GM12878 (cell line): ENCODE measurements around the gene CLDN10. TPM values are rescaled to one million over a fixed set of nuclear protein-coding genes. Genes with fewer than 3 reads are reported as not detected.

Experiments
- ATAC-seq: fragments of 200-7000 bp; cut with Tn5 transposase; 3 replicates; pipeline ENCODE4 v1.9.1; 2020; ENCODE audit warnings: mild to moderate bottlenecking, moderate library complexity
- BruUV-seq: library from RNA; stranded (reverse); fragments of 400-500 nt; replicated peaks from 2 replicates; lab custom pipeline; 2021; lab: Mats Ljungman, UMichigan
- CTCF ChIA-PET: fragments of 300-600 bp; sonication (Branson Sonifier 250); formaldehyde crosslinking; extraction: SDS; loops from one replicate; lab custom pipeline; 2021; ENCODE audit warnings: inconsistent platforms; lab: Yijun Ruan, JAX
- POLR2A ChIA-PET: fragments of 350-600 bp; formaldehyde crosslinking; extraction: SDS; loops from one replicate; lab custom pipeline; 2021; ENCODE audit warnings: inconsistent platforms; lab: Charles Lee
- RAD21 ChIA-PET: fragments of 300-600 bp; sonication (Branson Sonifier 250); formaldehyde crosslinking; loops from one replicate; lab custom pipeline; 2023; ENCODE audit warnings: antibody characterized with exemption; ENCODE audit not compliant: unreplicated experiment; lab: Charles Lee
- SMC1A ChIA-PET: fragments of 300-600 bp; sonication (Branson Sonifier 250); formaldehyde crosslinking; loops from one replicate; lab custom pipeline; 2023; ENCODE audit not compliant: unreplicated experiment, uncharacterized antibody; lab: Charles Lee
- DNase-seq: peaks from one replicate; pipeline ENCODE4 v3.0.0-alpha.2; 2011; ENCODE audit warnings: low read depth, low spot score
- FAIRE-seq: peaks from 3 replicates; lab custom pipeline; 2011; peaks lifted over from hg19 to GRCh38; lab: Jason Lieb, UNC
- H2AFZ ChIP-seq: 2 replicates; pipeline ENCODE4 v1.6.0; 2011; ENCODE audit warnings: low read depth, low read length, control low read depth; ENCODE audit not compliant: control insufficient read depth
- H3K27ac ChIP-seq: 2 replicates; pipeline ENCODE4 v1.5.1; 2011; ENCODE audit warnings: control low read depth; ENCODE audit not compliant: control insufficient read depth, insufficient read depth
- H3K27me3 ChIP-seq, 2 experiments: replicated peaks in 1 of 2; 2 replicates each; pipeline versions ENCODE4 v1.6.0 to v1.6.1; 2011; ENCODE audit warnings: low read length in 1 of 2; ENCODE audit not compliant: control insufficient read depth in 2 of 2, insufficient read depth in 2 of 2
- H3K36me3 ChIP-seq, 2 experiments: 2 replicates each; pipeline ENCODE4 v1.5.1; 2011; ENCODE audit warnings: low read length in 1 of 2; ENCODE audit not compliant: control insufficient read depth in 2 of 2, insufficient read depth in 2 of 2
- H3K4me1 ChIP-seq: 2 replicates; pipeline ENCODE4 v1.6.1; 2011; ENCODE audit warnings: mild to moderate bottlenecking, low read length, moderate library complexity, mixed read lengths; ENCODE audit not compliant: control insufficient read depth, insufficient read depth
- H3K4me2 ChIP-seq: 2 replicates; pipeline ENCODE4 v1.6.0; 2011; ENCODE audit warnings: control low read depth; ENCODE audit not compliant: control insufficient read depth, insufficient read depth
- H3K4me3 ChIP-seq: fragments of 200-600 bp; sonication (generic); 2 replicates; pipeline ENCODE4 v1.5.1; 2016
- H3K79me2 ChIP-seq: 2 replicates; pipeline ENCODE4 v1.6.0; 2011; ENCODE audit warnings: low read length; ENCODE audit not compliant: control insufficient read depth, insufficient read depth
- H3K9ac ChIP-seq: 2 replicates; pipeline ENCODE4 v1.8.0; 2011; ENCODE audit warnings: low read length, control low read depth, mixed read lengths; ENCODE audit not compliant: control insufficient read depth, insufficient read depth
- H3K9me3 ChIP-seq: replicated peaks from 3 replicates; pipeline ENCODE4 v1.5.1; 2011; ENCODE audit warnings: mild to moderate bottlenecking, low read length; ENCODE audit not compliant: control insufficient read depth, insufficient read depth
- H4K20me1 ChIP-seq: 2 replicates; pipeline ENCODE4 v1.6.0; 2011; ENCODE audit not compliant: control insufficient read depth, insufficient read depth
- BRCA1 ChIP-seq: IDR thresholded peaks from 2 replicates; pipeline ENCODE4 v1.6.1; 2011; ENCODE audit warnings: low read depth, low read length, improper control_type of control experiment
- CTCF ChIP-seq, 3 experiments: IDR thresholded peaks in 2 of 3; conservative IDR thresholded peaks in 1 of 3; 2 replicates each; pipeline ENCODE4 v1.5.1; 2011; ENCODE audit warnings: low read depth in 3 of 3, low read length in 3 of 3, mild to moderate bottlenecking in 3 of 3, control low read depth in 2 of 3, moderate library complexity in 2 of 3, inconsistent platforms in 1 of 3, mixed read lengths in 1 of 3; ENCODE audit not compliant: control insufficient read depth in 2 of 3, insufficient read depth in 1 of 3; ENCODE audit errors: extremely low read depth in 1 of 3
- IRF5 ChIP-seq: fragments of 450-650 bp; IDR thresholded peaks from 2 replicates; pipeline ENCODE4 v1.6.1; 2017; ENCODE audit warnings: borderline replicate concordance
- NRF1 ChIP-seq: conservative IDR thresholded peaks from 2 replicates; pipeline ENCODE4 v1.6.1; 2011; ENCODE audit warnings: mild to moderate bottlenecking, low read depth, low read length, improper control_type of control experiment
- RB1 ChIP-seq: fragments of 450-650 bp; formaldehyde crosslinking; IDR thresholded peaks from 2 replicates; pipeline ENCODE4 v1.6.1; 2017; ENCODE audit warnings: mild to moderate bottlenecking, borderline replicate concordance
- RUNX3 ChIP-seq: IDR thresholded peaks from 2 replicates; pipeline ENCODE4 v1.6.1; 2012; ENCODE audit warnings: low read length, inconsistent platforms
- SMAD1 ChIP-seq: fragments of 450-650 bp; IDR thresholded peaks from 2 replicates; pipeline ENCODE4 v1.6.1; 2018; ENCODE audit warnings: mild to moderate bottlenecking, low read depth; ENCODE audit not compliant: partially characterized antibody
- STAT3 ChIP-seq: IDR thresholded peaks from 2 replicates; pipeline ENCODE4 v1.6.1; 2011; ENCODE audit warnings: low read depth, low read length, improper control_type of control experiment
- TARDBP ChIP-seq: IDR thresholded peaks from 2 replicates; pipeline ENCODE4 v1.6.1; 2016; ENCODE audit warnings: borderline replicate concordance
- ZBED1 ChIP-seq: IDR thresholded peaks from 2 replicates; pipeline ENCODE4 v1.6.1; 2016; ENCODE audit warnings: borderline replicate concordance
- WGBS: methylation state at CpG from one replicate; pipeline ENCODE4 v1.1.6; 2016; ENCODE audit warnings: low lambda C conversion rate; ENCODE audit not compliant: insufficient replicate concordance, insufficient coverage; ENCODE audit errors: missing lambda C conversion rate; 5-methylcytosine and 5-hydroxymethylcytosine counted together
- in situ Hi-C: fragments of 300-500 bp; cut with MboI; formaldehyde crosslinking; loops from 9 replicates; pipeline ENCODE4 v1.14.3; 2018; ENCODE audit warnings: mixed read lengths
- intact Hi-C: fragments of 100-400 bp; cut with micrococcal nuclease; formaldehyde crosslinking; loops from one replicate; pipeline ENCODE4 v1.14.2; 2022; ENCODE audit not compliant: unreplicated experiment
- polyA plus RNA-seq, 11 experiments: library from polyadenylated mRNA; depleted of rRNA in 4 of 11; unstranded in 6 of 11; stranded (reverse) in 5 of 11; fragments of >200 nt; fragmentation: Nextera tagmentation in 4 of 11; fragmentation: Illumina TruSeq in 1 of 11; extraction: Ambion mirVana in 4 of 11; extraction: Trizol in 1 of 11; gene quantifications; 1 replicate in 1 of 11; 2 replicates in 10 of 11; pipeline versions ENCODE4 v1.2.1 to v1.2.3, GENCODE V29; 2011 to 2016; ENCODE audit warnings: inconsistent platforms in 2 of 11, missing spikeins in 2 of 11, low read depth in 1 of 11
- total RNA-seq, 4 experiments: library from RNA; depleted of rRNA in 3 of 4; stranded (reverse); fragments of >200 nt in 3 of 4; fragmentation: Illumina TruSeq in 1 of 4; extraction: Trizol in 1 of 4; gene quantifications; 2 replicates each; pipeline versions ENCODE4 v1.2.1 to v1.2.3, GENCODE V29; 2013 to 2021
- TF ChIP-seq, protein P1 (sequence below): fragments of 450-650 bp; formaldehyde crosslinking; IDR thresholded peaks from 2 replicates; pipeline ENCODE4 v1.4.0; 2020; ENCODE audit warnings: mild to moderate bottlenecking, moderate library complexity

CLDN10 gene
- total and polyA plus RNA-seq, 10 of the 15 experiments (the other 5 are each of a cell fraction or from before 2014, with no cell fraction given), result not detected

DNA sequence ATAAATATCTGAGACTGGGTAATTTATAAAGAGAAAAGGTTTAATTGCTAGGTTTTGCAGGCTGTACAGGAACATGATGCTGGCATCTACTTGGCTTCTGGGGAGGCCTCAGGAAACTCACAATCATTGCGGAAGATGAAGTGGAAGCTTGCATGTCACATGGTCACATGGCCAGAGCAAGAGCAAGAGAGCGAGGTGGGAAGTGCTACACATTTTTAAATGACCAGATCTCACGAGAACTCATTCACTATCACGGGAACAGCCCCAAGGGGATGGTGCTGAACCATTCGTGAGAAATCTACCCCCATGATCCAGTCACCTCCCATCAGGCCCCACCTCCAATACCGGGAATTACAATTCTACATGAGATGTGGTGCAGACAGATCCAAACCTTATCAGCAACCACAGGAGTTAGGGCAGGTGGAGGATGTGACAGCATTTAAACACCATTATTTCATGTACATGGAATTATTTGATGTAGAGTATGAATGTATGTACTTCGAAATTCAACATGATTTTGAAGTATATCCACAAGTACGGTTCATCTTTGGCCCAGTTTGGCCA is 10.5 kb upstream of the CLDN10 start:
- no peak for DNase-seq
- no peak overlapping the region for H3K4me3 ChIP-seq
- in situ Hi-C loops, result no loop called here
- TF ChIP-seq CTCF (IDR thresholded peaks at IDR 0.05 in 2 of 3, conservative IDR thresholded peaks at IDR 0.05 in 1 of 3; ENCODE audit: control insufficient read depth in 2 of 3, extremely low read depth in 1 of 3, insufficient read depth in 1 of 3, low read depth in 3 of 3, low read length in 3 of 3), result no peak
- TF ChIP-seq NRF1, result no peak
- no peak for TF ChIP-seq TARDBP
- no peak for TF ChIP-seq STAT3
- no peak for TF ChIP-seq IRF5
- no peak for TF ChIP-seq SMAD1
- TF ChIP-seq, protein P1, sequence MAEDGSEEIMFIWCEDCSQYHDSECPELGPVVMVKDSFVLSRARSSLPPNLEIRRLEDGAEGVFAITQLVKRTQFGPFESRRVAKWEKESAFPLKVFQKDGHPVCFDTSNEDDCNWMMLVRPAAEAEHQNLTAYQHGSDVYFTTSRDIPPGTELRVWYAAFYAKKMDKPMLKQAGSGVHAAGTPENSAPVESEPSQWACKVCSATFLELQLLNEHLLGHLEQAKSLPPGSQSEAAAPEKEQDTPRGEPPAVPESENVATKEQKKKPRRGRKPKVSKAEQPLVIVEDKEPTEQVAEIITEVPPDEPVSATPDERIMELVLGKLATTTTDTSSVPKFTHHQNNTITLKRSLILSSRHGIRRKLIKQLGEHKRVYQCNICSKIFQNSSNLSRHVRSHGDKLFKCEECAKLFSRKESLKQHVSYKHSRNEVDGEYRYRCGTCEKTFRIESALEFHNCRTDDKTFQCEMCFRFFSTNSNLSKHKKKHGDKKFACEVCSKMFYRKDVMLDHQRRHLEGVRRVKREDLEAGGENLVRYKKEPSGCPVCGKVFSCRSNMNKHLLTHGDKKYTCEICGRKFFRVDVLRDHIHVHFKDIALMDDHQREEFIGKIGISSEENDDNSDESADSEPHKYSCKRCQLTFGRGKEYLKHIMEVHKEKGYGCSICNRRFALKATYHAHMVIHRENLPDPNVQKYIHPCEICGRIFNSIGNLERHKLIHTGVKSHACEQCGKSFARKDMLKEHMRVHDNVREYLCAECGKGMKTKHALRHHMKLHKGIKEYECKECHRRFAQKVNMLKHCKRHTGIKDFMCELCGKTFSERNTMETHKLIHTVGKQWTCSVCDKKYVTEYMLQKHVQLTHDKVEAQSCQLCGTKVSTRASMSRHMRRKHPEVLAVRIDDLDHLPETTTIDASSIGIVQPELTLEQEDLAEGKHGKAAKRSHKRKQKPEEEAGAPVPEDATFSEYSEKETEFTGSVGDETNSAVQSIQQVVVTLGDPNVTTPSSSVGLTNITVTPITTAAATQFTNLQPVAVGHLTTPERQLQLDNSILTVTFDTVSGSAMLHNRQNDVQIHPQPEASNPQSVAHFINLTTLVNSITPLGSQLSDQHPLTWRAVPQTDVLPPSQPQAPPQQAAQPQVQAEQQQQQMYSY (CRISPR knock-in tag), result no peak
- TF ChIP-seq ZBED1, result no peak
- TF ChIP-seq RUNX3, result no peak
- TF ChIP-seq RB1, result no peak
- no peak for TF ChIP-seq BRCA1
- TF ChIP-seq, all 136 proteins: peak for 0
- no peaks in the 10 kb centered on the region for H3K9me3 ChIP-seq
- H2AFZ ChIP-seq, result no peak overlapping the region
- ChIA-PET RAD21 (interaction anchor here (0.7 kb wide), 1 partner anchor 119 kb away, joined by 4 read pairs; no protein-coding TSS in a partner anchor), CTCF (interaction anchor here (0.6 to 6.2 kb wide), 3 partner anchors 82 to 326 kb away, joined by 3 to 110 read pairs (median 8); no protein-coding TSS in a partner anchor), SMC1A (interaction anchor here (0.6 kb wide), 1 partner anchor 233 kb away, joined by 3 read pairs; no protein-coding TSS in a partner anchor), POLR2A (no interaction called here)
- no peak overlapping the region for H3K4me2 ChIP-seq
- no TSS peak for BruUV-seq
- H4K20me1 ChIP-seq, result no peaks in the 10 kb centered on the region
- no peak overlapping the region for H3K27ac ChIP-seq
- H3K79me2 ChIP-seq, result no peaks in the 10 kb centered on the region
- H3K27me3 ChIP-seq, result peaks cover 0 to 3% of the 10 kb centered on the region in 2 experiments; a peak in 2 of 4 replicates
- intact Hi-C loops, result no loop called here
- 49% methylated on average over 8 of the region's 8 CpGs for WGBS
- FAIRE-seq (no peak), ATAC-seq (no peak)
- no peaks in the 10 kb centered on the region for H3K36me3 ChIP-seq
- no peak overlapping the region for H3K9ac ChIP-seq
- no peaks in the 10 kb centered on the region for H3K4me1 ChIP-seq
